Brain microvascular endothelial cell (primary cell): ENCODE measurements around the gene HIGD1B.

ENCODE experiments used
- DNase-seq: peaks from one replicate; pipeline ENCODE4 v3.0.0-alpha.2; 2020
- H3K27ac ChIP-seq: fragments of 250-450 bp; sonication (Bioruptor Pico); 2 replicates; pipeline ENCODE4 v1.5.1; 2020; ENCODE audit warnings: mild to moderate bottlenecking, moderate library complexity
- H3K27me3 ChIP-seq: fragments of 250-450 bp; sonication (Bioruptor Pico); replicated peaks from 2 replicates; pipeline ENCODE4 v1.5.1; 2020; ENCODE audit warnings: mild to moderate bottlenecking
- H3K36me3 ChIP-seq: fragments of 250-450 bp; sonication (Bioruptor Pico); replicated peaks from 2 replicates; pipeline ENCODE4 v1.5.1; 2020; ENCODE audit warnings: mild to moderate bottlenecking
- H3K4me3 ChIP-seq: 2 replicates; pipeline ENCODE4 v1.5.1; 2011; ENCODE audit warnings: low read depth, mild to moderate bottlenecking, control low read depth, low read length, moderate library complexity
- in situ Hi-C: cut with HindIII; loops from 2 replicates; pipeline ENCODE4 v1.10.0; 2017; ENCODE audit warnings: low sequenced_read_pairs, low pct_ligation_motif_present
- TF ChIP-seq, protein P1 (sequence below): IDR thresholded peaks from 2 replicates; pipeline ENCODE4 v1.5.1; 2011; ENCODE audit warnings: low read depth, mild to moderate bottlenecking, moderate library complexity, low read length, control low read depth, inconsistent platforms; ENCODE audit errors: missing control alignments

The HIGD1B gene

DNA sequence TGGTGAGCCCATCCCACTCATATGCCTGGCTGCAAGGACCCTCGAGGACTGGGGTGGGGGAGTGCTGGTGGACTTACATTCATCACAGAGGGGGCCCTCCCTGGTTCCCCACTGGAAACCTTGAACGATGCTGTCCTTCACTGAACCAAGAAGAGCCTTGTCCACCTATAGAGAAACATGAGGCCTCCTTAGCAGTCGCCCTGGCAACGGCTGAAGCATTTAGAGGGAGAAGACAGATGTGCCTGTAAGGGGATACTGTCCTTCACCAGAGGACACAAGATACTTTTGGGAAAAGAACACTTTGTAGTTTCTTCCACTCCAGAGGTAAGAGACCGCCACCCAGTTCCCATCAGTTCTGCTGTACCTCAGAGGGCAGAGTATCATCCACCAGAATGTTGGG is 6.5 kb downstream of the HIGD1B start:
- in situ Hi-C loops = no loop called here
- Histone ChIP-seq H3K36me3 (peaks cover 75% of the 10 kb centered on the region), H3K27ac (no peak overlapping the region), H3K27me3 (no peaks in the 10 kb centered on the region), H3K4me3 (no peak overlapping the region)
- TF ChIP-seq, protein P1, sequence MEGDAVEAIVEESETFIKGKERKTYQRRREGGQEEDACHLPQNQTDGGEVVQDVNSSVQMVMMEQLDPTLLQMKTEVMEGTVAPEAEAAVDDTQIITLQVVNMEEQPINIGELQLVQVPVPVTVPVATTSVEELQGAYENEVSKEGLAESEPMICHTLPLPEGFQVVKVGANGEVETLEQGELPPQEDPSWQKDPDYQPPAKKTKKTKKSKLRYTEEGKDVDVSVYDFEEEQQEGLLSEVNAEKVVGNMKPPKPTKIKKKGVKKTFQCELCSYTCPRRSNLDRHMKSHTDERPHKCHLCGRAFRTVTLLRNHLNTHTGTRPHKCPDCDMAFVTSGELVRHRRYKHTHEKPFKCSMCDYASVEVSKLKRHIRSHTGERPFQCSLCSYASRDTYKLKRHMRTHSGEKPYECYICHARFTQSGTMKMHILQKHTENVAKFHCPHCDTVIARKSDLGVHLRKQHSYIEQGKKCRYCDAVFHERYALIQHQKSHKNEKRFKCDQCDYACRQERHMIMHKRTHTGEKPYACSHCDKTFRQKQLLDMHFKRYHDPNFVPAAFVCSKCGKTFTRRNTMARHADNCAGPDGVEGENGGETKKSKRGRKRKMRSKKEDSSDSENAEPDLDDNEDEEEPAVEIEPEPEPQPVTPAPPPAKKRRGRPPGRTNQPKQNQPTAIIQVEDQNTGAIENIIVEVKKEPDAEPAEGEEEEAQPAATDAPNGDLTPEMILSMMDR = no peak
- DNase-seq = no peak

DNA sequence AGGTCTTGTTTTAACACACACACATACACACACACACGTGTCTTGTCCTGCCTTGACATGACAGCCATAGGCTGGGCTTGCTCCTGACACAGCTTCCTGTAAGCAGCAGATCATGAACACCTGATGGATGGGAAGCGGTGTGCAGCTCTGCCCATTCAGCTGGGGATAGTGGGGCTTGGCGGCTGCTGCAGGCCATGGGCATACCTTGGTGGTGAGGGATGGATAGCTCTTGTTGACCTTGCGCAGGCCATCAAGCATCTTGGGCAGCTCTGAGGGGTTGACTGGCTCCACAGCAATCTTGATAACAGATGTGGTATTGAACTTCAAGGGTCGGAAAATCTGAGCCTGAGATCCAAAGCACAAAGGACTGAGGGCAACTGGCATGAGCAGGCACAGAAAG is 12.0 kb downstream of the HIGD1B start:
- no peak for DNase-seq

DNA sequence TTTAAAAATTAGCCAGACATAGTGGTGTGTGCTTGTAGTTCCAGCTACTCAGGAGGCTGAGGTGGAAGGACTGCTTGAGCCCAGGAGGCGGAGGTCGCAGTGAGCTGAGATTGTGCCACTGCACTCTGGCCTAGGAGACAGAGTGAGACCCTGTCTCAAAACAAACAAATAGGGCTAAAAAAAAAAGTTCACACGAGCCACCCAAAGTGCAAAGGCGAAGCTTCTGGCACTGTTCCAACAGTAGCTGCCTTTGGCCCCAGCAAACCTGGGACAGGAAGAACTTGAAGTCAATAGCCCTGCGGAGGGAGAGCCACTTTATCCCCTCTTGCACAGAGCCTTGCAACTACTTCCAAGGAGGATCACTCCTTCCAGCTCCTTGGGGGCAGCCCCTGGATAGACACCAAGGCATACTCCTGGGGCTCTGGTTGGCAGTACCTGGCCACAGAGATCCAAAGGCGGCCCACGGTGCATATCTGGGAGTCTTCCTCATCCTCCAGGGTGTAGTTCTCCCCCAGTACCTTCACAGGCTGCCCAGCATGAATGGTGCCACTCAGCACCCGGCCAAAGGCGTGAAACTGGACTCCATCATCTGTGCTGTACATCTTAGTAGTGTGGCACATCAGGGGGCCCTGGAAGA is 14.7 kb downstream of the HIGD1B start:
- no peaks in the 10 kb centered on the region for H3K27me3 ChIP-seq
- TF ChIP-seq, protein P1 = no peak
- H3K4me3 ChIP-seq = no peak overlapping the region
- DNase-seq = no peak
- H3K27ac ChIP-seq = no peak overlapping the region
- in situ Hi-C loops = no loop called here
- peaks cover 76% of the 10 kb centered on the region for H3K36me3 ChIP-seq

More for the DNA sequence above, 12.0 kb downstream of the HIGD1B start:
- TF ChIP-seq, protein P1 = no peak
- H3K36me3 ChIP-seq = peaks cover 79% of the 10 kb centered on the region
- no peak overlapping the region for H3K27ac ChIP-seq
- H3K4me3 ChIP-seq = no peak overlapping the region
- H3K27me3 ChIP-seq = no peaks in the 10 kb centered on the region
- in situ Hi-C loops = no loop called here

DNA sequence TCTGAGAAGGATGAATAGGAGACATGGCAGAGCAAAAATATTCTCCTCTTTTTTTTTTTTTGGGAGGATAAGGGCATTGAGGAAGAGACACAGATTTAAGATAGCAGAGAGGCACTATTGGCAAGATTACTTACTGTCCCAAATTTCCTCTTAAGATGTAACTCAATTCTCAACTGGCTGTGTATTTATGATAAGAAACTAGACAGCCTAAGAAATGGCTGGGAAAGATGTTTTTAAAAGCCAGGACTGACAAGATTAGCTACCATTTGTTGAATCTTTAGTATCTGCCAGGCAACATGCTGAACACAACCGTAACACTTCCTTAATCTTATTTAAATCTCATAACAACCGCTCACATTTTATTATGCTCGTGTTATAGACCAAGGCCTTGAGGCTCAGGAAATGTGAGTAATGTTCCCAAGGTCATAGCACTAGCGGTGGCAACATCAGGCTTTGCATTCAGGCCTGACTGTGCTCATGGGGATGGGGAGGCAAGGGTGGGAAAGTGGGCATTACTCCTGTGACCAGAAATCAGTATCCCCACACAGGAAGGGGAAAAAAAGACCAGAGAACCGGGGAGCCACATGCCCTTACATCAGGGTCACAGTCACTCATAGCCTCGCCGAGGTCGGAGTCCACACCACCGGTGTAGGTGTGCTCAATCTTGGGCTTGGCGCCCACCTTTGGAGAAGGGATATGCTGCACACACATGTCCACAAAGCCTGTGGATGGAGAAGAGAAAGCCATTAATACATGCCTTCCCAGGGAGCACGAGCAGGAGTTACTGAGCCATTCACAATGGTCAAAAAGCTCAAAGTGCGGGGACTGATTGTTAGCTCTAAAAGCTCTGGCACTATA is 15.6 kb downstream of the HIGD1B start:
- H3K27ac ChIP-seq = no peak overlapping the region
- H3K27me3 ChIP-seq = no peaks in the 10 kb centered on the region
- H3K36me3 ChIP-seq = peaks cover 76% of the 10 kb centered on the region
- no peak for DNase-seq
- TF ChIP-seq, protein P1 = no peak
- in situ Hi-C loops = no loop called here
- no peak overlapping the region for H3K4me3 ChIP-seq

DNA sequence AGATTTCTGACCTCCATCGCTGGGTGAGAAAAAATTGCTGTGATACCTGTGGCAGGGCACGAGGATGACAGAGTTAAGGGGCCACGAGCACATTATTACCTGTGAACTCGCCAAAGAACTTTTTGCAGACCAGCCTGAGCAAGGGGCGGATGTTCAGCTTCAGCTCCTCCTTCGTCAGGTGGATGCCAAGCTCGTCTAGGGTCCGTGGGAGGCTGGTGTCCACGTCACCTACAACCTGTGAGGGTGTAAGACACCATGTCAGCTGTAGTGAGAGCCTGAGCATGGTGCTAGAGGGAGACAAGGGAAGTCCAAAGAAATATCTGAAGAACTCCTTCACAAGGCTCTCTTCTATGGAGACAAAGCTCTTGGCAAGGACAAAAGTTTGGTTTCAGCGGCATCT is 17.1 kb downstream of the HIGD1B start:
- TF ChIP-seq, protein P1 = no peak
- no peaks in the 10 kb centered on the region for H3K27me3 ChIP-seq
- no peak overlapping the region for H3K27ac ChIP-seq
- in situ Hi-C loops = no loop called here
- no peak for DNase-seq
- H3K36me3 ChIP-seq = peaks cover 71% of the 10 kb centered on the region
- H3K4me3 ChIP-seq = no peak overlapping the region
